IMR-90 (cell line): ENCODE data around the gene FKBP10.

ENCODE experiments used
- BHLHE40 ChIP-seq: fragments of 150-350 bp; IDR thresholded peaks from 2 replicates; pipeline ENCODE4 v1.6.1; 2016; ENCODE audit warnings: mild to moderate bottlenecking, low read depth, low read length
- CEBPB ChIP-seq: IDR thresholded peaks from 2 replicates; pipeline ENCODE4 v1.6.1; 2012; ENCODE audit warnings: low read depth, low read length, improper control_type of control experiment
- CTCF ChIP-seq: conservative IDR thresholded peaks from 2 replicates; pipeline ENCODE4 v1.5.1; 2012; ENCODE audit warnings: mild to moderate bottlenecking, low read depth, low read length, improper control_type of control experiment
- MXI1 ChIP-seq: IDR thresholded peaks from 2 replicates; pipeline ENCODE4 v1.6.1; 2012; ENCODE audit warnings: low read depth, mild to moderate bottlenecking, low read length, moderate library complexity, borderline replicate concordance
- POLR2A ChIP-seq: IDR thresholded peaks from 2 replicates; pipeline ENCODE4 v1.6.1; 2012; ENCODE audit warnings: mild to moderate bottlenecking, low read depth, low read length
- RAD21 ChIP-seq: IDR thresholded peaks from 2 replicates; pipeline ENCODE4 v1.6.1; 2012; ENCODE audit warnings: low read length, improper control_type of control experiment
- RCOR1 ChIP-seq: IDR thresholded peaks from 2 replicates; pipeline ENCODE4 v1.6.1; 2012; ENCODE audit warnings: mild to moderate bottlenecking, low read length, improper control_type of control experiment; ENCODE audit not compliant: insufficient replicate concordance
- RFX5 ChIP-seq: IDR thresholded peaks from 2 replicates; pipeline ENCODE4 v1.8.0; 2012; ENCODE audit warnings: low read depth, mild to moderate bottlenecking, low read length, moderate library complexity
- SMC3 ChIP-seq: fragments of 150-350 bp; IDR thresholded peaks from 2 replicates; pipeline ENCODE4 v1.6.1; 2016; ENCODE audit warnings: low read depth, mild to moderate bottlenecking, antibody characterized with exemption, low read length, moderate library complexity

GRCh38 chr17:41800601-41801373, 12.0 kb upstream of the FKBP10 start:
- TF ChIP-seq MXI1 (no peak), CTCF (no peak), RFX5 (no peak), POLR2A (no peak), RCOR1 (no peak), SMC3 (no peak), BHLHE40 (no peak), RAD21 (no peak), CEBPB (no peak)
